HTERT RPE-1 (cell line): ENCODE results near the gene CCDC14.
"Not testable (repeated sequence)": the region's sequence is repeated elsewhere in the genome, so short reads cannot be mapped to it uniquely, and the experiment has no call there.

Source experiments
- in situ Hi-C: fragments of 300-500 bp; cut with MboI; formaldehyde crosslinking; loops from 4 replicates; pipeline ENCODE4 v1.14.3; 2020; ENCODE audit warnings: low sequenced_read_pairs

Gene CCDC14

DNA sequence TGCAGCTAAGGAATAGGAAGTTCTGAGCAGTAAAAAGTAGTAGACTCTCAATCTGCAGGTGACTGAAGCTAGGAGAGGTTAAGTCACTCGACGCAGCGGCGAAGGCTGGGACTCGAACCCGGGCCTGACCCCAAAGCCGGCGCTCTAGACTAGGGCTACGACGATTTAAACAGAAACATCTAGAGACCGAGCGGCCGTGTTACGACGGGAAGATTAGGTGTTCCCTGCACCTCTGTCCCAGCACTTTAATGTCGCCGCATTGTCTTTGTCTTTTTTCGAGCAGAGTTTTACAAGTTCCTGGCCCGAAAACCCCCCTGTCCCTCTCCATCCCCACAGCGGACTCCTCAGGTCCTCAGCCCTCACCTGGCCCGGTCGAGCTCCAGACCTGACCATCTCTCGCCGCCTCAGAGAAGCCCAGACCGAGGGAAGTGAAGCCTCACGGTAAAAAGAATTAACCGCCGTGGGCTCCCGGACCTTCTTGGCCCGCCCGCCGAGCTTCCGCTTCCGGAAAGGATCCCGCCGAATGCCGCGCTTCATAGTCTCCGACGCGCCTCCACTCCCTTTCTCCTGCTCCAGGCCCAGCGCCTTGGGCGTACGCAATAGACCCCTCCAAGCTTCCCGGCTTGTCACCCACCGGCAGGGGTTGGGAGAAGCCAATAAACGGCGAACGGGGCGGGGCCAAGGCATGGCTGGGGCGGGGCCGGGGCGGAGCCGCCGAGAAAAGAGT is at the start of gene CCDC14:
Gene CCDC14, minus strand, starts transcription at position 449 of the 727 bp plus-strand sequence. Its CDS starts 56 bp downstream, at position 393.
- in situ Hi-C loops: no loop called here

- in situ Hi-C loops: not testable (repeated sequence)
Observed at GRCh38 chr3:124008321-124008720, 47.3 kb upstream of the CCDC14 start.

GRCh38 chr3:124007186-124007585 is 46.2 kb upstream of the CCDC14 start:
- in situ Hi-C loops: no loop called here

GRCh38 chr3:124002405-124003079 is 41.5 kb upstream of the CCDC14 start:
- in situ Hi-C loops: not testable (repeated sequence)

DNA sequence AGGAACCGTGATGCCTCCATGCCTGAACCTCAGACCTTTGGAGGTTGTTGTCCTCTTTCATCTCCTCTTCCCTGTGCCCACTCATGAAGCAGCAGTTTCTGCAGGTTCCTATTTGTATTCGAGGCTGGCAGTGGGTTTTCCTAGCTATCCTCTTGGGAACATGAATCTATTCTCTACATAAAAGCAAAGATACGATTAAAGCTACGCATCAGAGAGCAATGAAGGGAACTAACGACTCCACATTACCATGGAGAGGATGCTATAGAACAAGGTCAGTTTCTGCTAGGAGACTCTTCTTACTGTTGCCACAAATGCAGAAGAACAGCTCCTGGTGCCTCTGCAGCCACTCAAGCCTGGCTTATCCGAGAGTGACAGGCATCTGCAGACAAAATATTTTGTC is 40.3 kb upstream of the CCDC14 start:
- in situ Hi-C loops: not testable (repeated sequence)

DNA sequence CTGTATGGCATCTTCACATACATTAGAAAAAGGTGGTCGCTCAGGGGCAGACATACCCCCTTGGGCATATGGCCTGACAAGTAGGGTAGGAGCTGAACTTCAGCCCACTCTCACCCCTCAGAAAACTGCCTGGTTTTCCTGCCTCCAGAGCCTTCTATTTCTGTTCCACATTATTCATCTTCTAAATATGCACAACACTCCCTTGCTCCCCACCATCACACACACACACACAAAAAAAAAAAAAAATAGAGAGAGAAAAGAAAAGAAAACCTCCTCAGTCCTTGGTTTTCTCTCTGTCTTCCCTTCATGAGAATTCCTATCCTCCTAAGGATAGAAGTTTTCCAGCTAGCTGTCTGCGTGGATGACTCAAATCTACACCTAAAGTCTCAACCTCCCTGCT is 36.5 kb upstream of the CCDC14 start:
- in situ Hi-C loops: no loop called here

GRCh38 chr3:123993818-123994217 is 32.8 kb upstream of the CCDC14 start:
- in situ Hi-C loops: no loop called here

DNA sequence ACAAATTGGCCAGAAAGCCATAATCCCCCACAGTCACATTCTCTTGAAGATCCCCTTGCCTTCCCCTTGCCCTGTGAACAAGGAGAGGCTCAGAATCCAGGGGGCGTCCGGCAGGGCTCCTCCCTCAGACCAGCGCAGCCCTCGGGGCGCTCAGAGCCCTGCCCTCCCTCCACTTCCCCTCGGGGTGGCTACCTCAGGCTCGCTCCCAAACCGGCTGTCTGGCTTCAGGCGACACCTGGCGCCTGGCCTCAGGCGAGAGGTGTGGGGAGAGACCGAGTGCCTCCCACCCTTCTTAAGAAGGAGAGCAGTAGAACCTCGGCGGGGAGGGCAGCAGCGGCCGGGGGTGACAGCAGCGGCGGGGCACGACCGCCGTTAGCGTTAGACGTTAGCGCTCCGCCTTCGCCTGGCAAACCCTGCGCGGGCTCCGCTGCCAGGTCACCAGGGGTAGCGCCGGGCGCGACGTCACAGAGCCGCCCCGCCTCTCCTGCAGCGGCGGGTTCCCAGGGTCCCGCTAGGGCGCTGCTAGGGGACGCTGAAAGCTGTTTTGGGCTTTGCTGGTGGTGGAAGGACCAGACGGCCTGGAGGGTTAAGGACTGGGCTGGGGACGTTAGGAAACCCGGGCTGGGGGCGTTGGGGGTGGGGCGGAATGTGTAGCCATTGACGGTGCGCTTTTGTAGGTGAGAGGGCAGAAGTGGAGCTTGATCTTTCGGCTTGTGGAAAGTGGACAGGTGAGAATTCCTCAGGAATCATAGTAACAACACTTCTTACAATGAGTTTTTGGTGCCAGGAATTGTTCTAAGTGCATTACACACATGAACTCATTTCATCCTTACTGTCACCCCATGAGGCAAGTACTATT is 30.9 kb upstream of the CCDC14 start, which contains the start of gene ROPN1:
Gene ROPN1, minus strand, starts transcription at position 395 of the 859 bp plus-strand sequence. CDS start 11,643 bp downstream, outside the sequence.
- in situ Hi-C loops: not testable (repeated sequence)

DNA sequence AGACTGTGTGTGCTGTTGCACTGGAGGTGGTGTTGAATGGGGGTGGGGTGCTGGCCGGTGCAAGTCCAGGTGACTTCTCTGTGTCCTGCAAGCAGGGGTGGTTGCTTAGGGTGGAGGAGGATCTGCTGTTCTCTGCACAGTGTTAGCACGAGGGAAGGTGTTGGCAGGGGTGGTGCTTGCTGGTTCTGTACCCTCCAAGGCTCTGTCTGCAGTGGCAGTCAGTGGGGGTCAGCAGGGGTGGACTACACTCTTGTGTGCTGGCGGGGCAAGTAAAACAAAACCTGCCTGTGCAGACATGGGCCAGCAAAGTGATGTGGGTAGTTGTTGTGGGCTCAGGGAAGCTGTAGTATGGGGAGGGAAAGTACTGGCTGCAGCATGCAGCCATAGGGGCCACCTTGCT is 25.4 kb upstream of the CCDC14 start:
- in situ Hi-C loops: no loop called here

GRCh38 chr3:123984957-123985356 is 23.9 kb upstream of the CCDC14 start:
- in situ Hi-C loops: no loop called here

DNA sequence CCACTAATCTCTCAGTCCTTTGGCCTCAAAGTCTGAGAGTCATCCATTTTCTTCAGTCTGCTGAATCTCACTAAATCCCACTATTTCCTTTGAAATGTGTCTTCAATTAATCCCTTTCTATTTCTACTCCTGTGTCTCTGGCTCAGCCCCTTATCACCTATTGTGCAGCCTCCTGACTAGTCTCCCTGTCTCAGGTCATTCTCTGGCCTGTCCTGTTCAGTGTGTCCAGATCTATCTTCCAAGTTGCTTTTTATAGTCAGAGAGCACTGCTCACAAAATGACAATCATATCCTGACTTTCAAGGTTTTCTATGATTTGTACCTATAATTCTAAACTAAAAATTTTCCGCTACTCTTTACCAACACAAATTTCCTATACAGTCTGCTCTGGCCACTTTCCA is 23.3 kb upstream of the CCDC14 start:
- in situ Hi-C loops: no loop called here

DNA sequence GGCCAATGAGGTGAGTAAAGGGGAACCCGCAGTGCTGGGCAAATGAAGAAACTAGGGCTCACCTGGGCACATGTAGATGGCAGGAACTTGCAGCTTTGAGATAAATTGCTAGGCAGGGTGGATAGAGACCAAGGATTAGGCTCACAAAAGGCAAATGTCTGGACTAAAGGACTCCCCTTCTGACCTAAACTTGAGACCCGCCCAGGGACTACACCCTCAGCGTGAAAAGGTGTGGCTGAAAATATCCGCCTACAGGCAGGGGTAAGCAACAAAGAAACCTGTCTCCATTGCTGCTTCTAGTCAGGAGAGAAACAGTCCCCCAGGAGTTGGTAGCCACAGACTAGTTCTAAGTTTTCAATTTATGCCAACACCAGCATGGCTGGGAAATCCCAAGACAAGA is 20.3 kb upstream of the CCDC14 start:
- in situ Hi-C loops: not testable (repeated sequence)

DNA sequence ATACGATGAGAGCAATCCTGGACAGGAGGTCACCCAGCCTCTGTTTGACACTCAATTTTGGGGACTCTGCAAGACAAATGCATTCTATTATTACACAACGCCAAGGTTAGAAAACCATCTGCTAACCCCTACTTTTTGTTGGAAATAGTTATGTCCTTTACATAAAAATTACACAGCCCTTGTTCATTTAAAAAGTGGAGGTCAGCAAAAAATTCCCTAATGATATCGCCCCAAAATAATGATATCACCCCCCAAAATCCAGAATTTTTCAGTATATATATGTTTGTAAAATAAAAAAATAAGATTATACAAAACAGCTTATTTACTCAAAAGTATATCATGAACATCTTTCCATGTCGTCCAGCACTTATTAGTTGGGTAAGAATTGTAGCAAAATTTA is 19.5 kb upstream of the CCDC14 start:
- in situ Hi-C loops: no loop called here

DNA sequence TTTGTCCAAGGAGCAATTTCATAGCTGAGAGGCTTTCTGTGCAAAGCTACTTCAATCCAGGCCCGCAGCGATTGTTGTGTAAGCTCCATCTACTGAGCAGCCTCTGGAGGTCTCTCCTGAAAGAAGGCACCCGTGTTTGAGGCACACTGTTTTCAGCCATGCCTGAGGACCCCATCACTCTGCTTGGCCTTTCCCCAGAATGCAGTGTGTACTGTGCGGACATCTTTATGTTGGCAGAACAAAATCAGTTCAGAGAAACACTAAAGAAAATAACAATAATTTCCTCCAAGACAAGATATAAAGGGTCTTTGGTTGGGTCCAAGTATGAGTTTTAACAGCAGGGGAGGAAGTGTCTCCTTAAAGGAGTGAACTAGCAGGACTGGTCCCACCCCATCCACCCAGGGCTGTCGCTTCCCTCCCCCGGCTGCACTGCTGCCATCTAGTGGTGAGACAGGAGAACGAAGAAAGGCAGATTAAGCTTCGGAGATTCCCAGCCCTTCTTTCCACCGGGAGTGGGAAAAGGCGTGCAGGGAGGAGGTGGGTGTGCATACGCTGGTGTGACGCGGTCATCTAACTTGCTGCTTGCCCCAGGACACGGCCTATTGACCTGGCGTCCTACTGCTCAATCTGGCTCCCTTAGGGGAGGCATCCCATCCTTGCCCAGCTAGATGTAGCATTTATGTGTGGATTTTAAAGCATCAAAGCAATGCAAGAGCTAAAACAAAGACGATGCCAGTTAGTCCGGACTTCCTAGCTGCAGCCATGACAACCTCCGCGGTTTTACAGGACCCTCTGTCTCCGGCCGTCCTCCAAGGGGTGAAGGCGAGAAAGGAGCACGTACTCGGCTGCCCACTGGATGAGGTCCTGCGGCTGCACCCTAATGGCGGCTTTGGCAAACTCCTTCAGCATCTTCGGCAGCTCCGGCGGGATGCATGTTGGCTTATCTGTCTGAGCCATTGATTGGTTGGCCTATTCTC is 18.8 kb upstream of the CCDC14 start:
- in situ Hi-C loops: not testable (repeated sequence)

DNA sequence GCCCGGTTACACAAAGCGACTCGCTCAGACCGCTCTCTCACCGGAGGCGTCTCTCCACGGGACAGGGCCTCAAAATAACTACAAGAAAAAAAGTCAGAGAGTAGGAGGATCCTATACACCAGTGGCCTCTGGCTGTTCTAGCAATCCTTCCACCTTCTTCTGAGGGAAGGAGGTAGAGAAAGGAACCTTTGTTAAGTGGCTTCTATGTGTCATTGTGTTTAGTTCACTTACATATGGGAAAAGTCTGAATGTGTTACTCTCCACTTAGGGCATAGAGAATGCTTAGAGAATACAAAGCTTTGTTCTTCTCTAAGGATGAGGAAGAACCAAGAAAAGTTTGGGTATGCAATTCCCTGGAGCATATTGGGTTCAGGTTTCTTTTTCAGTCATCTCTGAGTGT is 15.9 kb upstream of the CCDC14 start:
- in situ Hi-C loops: not testable (repeated sequence)

DNA sequence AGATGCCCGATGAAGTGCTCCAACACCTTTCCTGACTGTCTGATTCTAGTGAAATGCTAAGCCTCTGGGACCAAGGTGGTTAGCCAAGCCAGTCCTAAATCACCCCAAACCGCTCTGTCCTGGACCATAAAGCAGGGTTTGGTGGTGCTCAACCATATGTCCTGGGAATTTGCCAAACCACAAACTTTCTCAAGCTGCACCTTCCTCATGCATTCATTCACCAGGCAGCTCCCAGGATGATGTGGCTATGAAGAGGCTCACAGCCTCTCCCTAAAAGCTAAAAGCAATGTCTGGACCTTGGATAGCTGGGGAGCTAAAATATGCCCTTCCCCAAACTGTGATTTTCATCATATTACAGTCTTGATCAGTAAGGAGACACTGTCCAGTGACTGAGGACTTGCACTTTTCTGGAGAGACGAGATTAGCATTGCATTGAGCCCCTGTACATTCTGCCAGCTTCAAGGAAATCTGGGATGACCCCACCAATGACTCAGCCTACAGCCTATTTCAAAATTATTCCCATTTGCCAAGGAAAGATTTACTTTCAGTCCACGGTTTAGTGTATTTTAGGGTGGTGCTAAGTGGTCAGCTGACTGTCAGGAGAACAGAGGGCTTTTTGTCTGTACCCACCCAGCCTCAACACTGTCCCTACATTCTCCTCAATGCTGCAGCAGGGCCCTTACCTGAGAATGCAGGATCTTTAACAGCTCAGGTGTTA is 15.3 kb upstream of the CCDC14 start:
- in situ Hi-C loops: not testable (repeated sequence)

DNA sequence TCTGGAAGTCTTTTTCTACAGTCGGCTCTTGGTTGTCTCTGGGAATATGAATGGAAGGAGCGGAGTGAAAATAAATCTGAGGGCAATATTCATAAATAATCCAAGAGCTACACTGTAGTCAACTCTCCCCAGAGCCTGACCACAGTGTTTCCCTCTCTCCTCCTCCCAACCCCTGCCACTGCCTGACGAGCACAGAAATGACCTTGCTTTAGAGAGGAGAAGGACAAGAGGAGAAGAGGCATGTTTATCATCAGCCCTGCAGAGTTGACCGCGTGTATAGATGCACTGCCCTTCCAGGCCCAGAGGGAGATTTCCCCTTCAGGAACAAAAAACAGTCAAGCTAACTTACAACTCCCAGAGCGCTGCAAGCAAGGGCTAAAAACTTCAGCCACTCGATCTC is 14.0 kb upstream of the CCDC14 start:
- in situ Hi-C loops: not testable (repeated sequence)

DNA sequence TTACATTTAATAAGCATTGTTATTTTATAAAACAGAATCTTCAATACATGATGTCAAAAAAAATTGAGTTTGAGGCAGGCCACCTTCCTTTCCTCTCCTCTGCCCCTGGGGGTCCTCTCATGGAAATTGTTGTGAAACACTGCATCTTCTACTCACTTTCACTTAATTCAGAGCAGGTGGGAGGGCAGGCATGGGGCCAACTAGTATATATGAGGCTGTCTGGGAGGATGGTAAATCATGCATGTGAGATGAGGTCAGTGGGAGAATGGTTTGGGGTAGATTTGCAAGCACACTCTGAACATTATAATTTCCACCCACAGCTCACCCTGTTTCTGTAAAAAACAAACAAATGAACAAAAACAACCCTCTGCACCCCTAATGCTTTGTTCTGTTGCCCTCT is 10.4 kb upstream of the CCDC14 start:
- in situ Hi-C loops: no loop called here

DNA sequence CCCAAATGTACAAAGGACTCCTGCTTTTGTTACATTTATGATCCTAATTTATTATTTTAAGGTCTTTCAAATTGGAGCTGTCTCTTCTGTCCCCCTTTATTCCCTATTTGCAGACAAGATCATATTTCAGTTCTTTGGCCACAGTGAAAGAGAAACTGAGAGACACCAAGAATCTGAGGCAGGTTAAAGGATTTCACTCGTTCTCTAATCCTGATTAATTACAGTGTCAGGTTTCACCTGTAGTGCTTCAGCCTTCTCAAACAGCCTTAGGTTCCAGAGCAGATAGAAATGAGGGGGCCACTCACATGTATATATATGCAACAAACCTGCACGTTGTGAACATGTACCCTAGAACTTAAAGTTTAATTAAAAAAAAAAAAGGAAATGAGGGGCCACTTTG is 6.2 kb upstream of the CCDC14 start:
- in situ Hi-C loops: not testable (repeated sequence)

- in situ Hi-C loops: not testable (repeated sequence)
Observed at GRCh38 chr3:123966799-123967198, 5.8 kb upstream of the CCDC14 start.
